Pulmonary artery endothelial cell (primary cell): ENCODE results near the gene SLITRK2. TPM values are rescaled to one million over a fixed set of nuclear protein-coding genes. Genes with fewer than 3 reads are reported as not detected.

ENCODE experiments used
- DNase-seq: peaks from one replicate; pipeline ENCODE4 v3.0.0-alpha.2; 2011; ENCODE audit warnings: low read depth, low spot score
- total RNA-seq: library from RNA; depleted of rRNA; stranded (reverse); fragments of >200 nt; gene quantifications from 2 replicates; pipeline ENCODE4 v1.2.3, GENCODE V29; 2014

The SLITRK2 gene, protein sequence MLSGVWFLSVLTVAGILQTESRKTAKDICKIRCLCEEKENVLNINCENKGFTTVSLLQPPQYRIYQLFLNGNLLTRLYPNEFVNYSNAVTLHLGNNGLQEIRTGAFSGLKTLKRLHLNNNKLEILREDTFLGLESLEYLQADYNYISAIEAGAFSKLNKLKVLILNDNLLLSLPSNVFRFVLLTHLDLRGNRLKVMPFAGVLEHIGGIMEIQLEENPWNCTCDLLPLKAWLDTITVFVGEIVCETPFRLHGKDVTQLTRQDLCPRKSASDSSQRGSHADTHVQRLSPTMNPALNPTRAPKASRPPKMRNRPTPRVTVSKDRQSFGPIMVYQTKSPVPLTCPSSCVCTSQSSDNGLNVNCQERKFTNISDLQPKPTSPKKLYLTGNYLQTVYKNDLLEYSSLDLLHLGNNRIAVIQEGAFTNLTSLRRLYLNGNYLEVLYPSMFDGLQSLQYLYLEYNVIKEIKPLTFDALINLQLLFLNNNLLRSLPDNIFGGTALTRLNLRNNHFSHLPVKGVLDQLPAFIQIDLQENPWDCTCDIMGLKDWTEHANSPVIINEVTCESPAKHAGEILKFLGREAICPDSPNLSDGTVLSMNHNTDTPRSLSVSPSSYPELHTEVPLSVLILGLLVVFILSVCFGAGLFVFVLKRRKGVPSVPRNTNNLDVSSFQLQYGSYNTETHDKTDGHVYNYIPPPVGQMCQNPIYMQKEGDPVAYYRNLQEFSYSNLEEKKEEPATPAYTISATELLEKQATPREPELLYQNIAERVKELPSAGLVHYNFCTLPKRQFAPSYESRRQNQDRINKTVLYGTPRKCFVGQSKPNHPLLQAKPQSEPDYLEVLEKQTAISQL
- not detected in 2 replicates for total RNA-seq

DNA sequence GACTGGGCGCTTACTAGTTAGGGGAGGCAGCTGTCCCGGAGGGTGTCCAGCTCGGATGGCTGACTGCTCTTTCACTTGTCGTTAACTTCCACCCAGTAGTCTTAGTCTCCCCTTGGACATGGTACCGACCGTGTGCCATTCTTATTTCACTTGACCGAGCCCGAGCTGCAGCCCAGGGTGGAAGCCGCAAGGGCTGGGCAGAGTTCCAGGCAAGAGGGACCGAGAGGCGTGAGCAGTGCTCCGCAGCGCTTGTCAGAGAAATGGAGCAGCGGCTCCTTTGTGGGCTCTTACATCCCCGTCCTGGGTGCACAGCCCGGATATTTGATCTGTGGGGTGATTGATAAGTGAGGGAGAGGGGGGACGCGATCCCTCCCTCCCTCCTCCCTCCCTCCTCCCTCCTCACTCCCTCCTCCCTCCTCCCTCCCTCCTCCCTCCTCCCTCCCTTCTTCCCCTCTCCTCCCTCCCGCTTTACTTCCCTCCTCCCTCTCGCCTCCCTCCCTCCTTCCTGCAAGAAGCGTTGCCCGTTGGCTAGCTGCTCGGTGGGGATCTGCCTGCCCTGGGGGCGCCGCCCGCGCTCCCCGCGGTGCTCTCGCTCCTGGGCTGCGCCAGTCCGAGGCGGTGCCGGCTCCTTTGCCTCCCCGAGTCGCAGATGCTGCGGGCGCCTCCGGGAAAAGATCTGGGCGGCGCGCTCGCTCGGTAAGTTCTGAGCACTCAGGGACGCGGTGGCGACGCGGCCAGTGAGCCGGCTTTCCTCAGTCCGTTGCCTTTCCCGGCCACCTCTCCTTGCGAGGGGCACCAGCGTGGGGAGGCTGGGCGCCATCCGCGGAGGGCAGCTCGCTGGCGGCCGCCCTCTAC lies at the start of gene SLITRK2:
Gene SLITRK2 (plus strand): TSS at position 499 of the 855 bp plus-strand sequence. CDS start 4,597 bp downstream, outside the sequence.
- no peak for DNase-seq

DNA sequence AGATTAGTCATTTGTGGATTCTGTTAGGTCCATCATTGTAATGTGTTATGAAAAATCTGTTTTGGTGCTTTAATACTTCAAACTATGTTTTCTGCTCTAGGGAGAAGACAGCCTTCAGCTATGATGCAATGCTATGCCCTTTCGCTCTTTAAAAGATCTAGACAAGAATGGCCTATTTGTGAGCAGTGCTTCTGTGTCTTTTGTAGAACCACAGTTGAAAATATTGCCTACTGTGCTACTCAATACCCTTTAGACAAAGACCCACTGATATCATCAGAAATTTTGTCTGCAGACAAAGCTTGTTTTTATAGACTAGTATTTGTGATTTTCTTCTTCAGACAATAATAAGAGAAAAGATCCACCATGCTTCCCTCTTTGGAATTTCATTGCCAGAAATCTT lies 44.6 kb upstream of the SLITRK2 start:
- no peak for DNase-seq

DNA sequence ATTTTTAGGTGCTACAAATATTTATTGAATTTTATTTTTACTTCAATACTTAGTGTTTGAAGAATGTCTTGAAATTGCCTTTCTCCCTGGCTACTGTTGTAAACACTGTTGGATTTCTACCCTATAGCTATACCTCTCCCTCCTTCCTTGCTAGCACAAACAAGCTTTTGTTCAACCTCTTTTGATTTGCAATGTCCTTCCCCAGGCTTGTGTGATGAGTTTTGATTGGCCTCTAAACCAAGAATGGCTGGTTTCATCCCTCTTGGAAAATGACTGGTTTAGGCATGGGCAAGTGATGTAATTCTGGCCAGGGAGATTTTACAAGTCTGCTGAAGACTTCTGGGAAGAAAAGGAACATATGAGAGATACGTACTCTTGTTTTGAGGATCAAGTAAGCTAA lies 25.3 kb upstream of the SLITRK2 start:
- DNase-seq = no peak

DNA sequence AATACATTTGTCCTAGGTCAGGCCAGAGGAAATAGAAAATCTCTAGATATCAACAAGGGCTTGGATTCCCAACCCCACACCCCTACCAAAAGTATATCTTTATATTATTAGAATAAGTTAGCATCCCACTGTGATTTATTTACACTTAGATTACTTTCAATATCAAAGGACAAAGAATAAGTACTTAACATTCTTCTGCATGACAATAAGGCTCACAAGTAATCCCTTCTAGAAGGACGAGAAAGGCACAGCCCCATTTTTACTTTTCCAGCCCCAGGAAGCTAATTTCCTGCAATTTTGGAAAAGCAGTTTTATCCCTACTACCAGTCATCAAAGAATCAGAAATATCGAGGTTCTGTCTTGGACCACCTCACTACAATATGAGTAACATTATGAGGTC lies 14.1 kb upstream of the SLITRK2 start:
- no peak for DNase-seq

DNA sequence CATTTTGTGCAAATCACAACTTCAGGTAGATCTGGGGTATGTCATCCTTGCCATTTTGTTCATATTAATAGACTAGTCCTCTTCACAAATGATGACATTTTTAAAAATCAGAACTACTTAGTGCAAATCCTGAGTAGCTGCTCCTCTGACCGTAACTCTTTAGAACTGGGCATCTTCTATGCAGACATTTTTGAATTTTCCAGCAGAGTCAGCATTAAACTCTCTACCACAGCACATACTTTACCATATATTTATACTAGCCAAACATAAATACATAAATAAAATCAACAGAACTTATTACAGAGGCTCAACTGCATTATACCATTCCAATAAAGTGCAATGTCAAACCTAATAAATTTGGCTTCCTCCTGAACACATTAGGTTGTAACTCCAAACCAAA lies 4.5 kb upstream of the SLITRK2 start:
- DNase-seq = no peak

DNA sequence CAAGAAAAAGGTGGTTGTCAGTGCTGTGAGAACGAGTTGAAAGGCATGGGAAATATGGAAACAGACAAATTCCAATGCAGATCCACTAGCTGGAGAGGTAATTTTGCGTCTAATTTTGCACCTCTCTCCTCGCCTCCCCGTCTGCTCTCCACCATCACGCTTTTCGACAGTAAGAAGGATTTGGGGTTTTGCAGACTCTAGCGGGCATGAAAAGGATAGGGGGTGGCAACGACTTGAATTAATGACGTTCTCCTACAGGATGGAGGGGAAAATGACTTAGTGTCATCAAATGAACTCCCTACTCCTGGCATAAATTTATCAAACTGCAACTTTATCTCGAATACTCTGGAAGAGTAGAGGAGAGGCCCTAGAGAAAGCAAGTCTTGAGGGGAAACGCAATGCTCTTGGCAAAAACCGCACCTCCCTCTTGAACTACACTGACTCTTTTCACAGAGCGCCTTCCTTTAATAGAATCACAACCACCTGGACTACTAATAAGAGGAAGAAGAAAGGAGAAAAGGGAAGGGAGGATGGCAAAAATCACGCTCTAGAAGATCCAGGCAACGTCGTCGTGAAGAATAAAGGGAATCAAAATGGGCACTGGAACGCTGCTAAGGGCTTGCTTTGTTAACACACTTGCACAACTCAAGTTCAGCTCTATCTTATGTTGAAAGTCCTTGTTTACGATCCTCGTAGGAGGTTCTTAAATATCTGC lies 871 bp upstream of the SLITRK2 start:
- no peak for DNase-seq

DNA sequence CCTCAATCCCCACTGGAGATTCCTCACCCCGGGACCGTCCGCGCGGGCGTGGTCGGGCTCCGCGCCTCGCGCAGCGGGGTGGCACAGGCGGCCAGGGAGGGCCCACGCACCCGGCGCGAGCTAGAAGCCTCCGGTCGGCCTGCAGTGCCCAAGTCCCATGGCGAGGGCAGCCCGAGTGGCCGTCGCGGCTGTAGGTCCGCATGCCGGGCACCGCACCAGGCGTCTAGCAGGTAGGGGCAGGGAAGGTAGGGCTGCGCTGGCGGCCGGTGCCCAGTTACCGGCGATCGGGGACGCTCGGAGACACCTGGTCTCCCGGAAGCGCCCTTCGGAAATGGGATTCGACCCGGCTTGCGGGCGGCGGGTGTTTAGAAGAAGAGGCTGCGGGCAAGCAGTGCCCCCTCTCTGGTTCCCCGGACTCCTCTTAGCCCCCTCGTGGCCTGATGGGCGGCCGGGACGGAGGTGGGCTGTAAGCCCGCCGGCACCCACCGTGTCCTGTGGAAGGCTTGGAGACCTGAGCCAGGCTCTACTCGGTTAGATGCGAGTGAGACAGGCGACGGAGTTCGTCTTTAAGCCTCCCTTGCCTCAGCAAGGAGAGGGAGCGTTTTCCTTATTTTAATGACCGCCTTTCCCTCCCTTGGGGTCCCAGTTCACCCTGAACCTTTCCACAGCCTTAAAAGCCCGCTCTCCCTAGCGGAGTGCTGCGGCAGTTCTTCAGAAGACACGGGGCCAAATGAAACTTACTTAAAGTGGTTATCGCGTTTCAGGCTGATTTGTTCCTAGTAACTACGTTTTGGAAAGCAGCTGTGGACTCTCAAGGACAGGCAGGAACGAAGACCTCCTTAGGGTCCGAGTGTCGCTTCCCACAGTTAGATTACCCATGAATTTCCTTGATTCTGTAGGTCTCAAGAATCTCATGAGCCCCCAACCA lies 821 bp downstream of the SLITRK2 start:
- no peak for DNase-seq

DNA sequence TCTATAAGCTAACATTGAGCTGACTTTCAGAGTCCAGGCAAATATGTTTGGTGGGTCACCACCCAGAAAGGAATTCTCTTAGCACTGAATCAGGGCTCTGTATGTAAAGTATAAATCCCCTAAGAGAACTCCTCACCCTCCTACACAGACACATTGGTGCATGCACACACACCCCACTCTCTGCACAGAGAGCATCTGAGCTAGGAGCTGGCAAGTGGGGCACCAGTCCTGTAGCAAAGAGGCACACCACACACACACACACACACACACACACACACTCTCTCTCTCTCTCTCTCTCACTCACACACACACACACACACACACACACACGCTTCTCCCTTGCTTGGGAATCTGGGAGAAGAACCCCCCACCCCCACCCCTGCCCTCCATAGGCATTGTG lies 3.2 kb downstream of the SLITRK2 start:
- no peak for DNase-seq

DNA sequence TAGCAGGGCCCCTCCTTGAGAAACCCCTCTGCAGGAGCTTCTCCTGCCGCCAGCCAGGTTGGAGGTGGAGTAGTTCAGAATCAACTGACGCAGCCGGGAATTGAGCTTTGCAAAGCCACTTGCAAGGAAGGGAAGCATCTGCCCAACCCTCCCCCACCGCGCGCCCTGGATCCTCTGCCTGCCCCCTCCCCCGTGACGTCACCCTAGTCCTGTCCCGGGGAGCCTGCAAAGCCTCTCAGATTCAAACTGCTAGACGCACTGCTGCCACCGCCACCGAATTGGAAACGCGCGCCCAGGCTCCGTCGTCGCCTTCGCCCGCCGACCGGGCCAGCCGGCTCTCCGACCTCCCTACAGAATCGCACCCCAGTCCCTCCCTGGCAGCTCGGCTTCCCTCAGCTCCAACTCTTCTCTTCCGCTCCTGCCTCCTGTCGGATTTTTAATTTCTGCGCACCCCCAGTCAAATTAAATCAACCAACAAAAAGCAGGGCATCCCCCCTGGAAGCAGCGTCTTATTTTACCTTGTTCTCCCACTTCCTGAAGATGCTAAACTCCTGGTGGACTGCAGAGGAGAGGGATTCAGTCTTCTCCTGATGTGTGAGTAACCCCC lies 3.8 kb downstream of the SLITRK2 start:
- no peak for DNase-seq

DNA sequence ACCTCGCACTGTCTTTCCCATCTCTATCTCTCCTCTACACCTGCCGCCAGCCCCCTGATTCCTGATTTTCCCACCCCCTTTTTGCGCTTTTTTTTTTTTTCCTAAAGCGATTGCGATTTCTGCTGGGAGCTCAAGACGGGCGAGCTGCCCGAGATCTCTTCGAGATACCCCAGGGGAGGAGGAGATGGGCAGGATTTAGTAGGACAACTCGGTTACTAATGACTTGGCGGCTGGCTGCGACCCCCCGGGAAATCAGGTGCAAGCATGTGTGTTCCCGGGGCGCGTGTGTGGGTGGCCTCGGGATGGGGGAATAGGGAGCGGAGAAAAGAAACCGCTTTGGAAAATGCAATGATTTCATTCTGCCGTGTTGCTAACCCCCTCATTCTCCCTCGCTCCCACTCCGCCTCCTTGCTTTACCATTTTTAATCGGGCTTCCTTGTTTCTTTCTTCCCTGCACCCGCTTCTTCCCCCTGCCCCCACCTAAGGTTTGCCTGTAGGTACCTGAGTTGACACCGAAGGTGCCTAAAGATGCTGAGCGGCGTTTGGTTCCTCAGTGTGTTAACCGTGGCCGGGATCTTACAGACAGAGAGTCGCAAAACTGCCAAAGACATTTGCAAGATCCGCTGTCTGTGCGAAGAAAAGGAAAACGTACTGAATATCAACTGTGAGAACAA lies 4.4 kb downstream of the SLITRK2 start:
- DNase-seq = no peak

DNA sequence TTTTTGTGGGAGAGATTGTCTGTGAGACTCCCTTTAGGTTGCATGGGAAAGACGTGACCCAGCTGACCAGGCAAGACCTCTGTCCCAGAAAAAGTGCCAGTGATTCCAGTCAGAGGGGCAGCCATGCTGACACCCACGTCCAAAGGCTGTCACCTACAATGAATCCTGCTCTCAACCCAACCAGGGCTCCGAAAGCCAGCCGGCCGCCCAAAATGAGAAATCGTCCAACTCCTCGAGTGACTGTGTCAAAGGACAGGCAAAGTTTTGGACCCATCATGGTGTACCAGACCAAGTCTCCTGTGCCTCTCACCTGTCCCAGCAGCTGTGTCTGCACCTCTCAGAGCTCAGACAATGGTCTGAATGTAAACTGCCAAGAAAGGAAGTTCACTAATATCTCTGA lies 5.5 kb downstream of the SLITRK2 start:
- no peak for DNase-seq

DNA sequence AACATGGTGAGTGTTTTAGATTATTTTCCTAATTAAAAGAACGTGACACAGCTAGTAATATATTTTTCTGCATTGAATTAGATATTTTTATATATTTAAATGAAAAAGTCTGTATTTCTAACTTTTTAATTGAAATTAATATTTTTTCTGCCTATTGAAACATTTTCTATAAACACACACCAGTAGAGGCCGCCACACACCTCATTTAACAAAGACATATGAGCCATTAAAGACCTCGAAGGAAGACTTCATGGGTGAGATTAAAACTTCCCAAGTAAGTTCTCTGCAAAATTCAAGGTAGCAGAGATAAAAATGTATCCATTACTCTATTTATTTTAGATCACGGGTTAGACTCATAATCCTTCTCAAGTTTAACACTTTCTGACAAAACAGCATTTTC lies 8.3 kb downstream of the SLITRK2 start:
- no peak for DNase-seq

DNA sequence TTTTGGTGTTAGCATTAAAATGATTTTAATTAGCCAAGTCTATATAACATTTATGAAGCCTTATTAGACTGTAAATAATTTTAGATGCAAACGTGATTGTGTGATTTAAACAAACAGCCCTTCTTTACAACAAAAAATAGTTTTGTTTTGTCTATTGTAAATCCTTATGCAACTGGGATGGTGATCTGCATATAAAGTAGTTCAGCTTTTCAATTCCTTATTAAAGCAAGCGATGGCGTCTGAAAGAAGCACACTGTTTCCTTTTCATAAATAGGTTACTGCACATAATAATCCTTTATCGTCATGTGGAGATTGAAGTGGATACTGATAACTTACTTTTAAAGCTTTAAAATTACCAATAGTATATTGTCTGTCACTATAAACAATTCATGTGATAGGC lies 8.8 kb downstream of the SLITRK2 start:
- no peak for DNase-seq

DNA sequence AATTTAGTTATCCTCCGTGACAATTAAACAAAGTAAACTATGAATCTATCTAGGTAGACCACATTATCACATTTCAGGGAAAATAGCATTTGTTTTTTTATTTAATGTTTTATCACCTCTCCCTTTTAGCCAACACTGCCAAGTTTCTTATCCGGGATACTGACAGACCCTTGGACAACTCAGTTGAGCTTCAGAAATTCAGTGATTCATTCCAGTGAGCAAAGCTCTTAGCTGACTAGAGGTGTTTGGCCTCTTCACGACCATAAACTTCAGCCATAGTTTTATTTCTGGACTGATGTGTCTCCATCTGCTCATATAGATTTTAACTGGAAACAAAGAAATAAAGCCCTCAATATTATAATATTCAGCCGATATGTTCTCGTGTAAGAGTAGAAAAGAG lies 15.2 kb downstream of the SLITRK2 start:
- no peak for DNase-seq

DNA sequence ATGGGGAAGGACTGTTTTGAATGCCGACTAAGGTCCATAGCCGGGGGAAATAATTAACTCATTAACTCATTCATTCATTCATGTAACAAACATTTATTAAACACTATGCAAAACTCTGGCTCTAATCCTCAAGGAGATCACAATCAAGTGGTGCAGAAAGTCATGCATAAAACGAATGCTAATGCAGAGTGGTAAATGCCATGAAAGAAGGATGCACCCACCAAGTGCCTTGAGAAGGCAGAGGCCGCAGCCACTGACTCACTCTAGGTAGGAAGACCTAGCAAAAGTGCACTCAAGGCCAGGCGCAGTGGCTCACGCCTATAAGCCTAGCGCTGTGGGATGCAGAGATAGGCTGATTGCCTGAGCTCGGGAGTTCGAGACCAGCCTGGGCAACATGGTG lies 22.9 kb downstream of the SLITRK2 start:
- no peak for DNase-seq

DNA sequence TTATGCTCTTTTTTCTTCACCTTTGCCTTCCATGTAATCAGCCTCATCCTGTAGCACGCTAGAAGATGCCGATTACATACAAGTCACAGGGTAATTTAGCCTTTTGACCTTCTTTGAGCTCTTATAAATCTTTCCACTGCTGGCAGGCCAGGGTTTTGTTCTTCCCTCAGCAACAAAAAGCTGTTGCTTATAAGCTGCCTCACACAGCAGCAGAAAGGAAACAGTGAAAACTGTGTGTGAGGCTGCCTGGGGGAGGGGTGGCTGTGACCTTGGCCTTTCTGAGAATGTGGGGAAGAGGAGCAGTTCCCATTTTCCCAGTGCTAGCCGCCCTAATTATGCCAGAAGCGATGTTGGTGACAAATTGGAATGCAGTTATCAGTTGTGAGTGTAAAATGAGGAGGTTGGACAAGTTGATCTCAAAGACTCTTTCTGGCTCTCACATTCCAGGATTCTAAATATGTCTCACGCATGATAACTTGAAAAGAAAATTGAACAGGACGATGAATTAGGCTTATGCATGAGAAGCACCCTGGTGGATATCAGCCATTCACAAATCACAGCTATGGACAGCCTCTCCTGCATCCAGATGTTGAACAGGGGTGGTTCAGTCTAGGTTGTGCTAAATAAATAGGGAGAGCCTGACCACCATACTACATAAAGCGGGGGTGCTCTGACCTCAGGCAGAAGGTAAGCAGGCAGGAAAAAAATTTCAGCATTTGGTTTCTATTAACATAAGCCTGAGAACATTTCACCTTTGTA lies 25.7 kb downstream of the SLITRK2 start:
- DNase-seq = no peak

DNA sequence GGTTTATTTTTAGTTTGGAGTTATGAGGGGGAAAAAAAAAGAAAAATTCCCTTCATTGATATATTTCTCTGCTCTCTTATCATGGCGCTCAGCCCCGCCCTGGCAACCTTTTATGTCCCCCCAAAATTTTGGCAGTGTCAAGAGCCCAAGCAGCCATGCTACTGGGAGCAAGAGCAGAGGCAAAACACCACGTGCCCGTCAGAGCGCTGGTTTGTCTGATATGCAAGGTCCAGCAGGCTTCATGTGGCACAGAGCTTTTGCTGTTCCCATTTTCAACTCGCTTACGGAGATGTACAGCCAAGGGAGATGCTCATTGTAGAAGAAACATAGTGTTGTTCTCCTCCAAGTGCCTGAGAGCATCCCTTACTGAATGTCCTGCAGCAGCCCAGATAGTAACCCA lies 27.3 kb downstream of the SLITRK2 start:
- DNase-seq = no peak

DNA sequence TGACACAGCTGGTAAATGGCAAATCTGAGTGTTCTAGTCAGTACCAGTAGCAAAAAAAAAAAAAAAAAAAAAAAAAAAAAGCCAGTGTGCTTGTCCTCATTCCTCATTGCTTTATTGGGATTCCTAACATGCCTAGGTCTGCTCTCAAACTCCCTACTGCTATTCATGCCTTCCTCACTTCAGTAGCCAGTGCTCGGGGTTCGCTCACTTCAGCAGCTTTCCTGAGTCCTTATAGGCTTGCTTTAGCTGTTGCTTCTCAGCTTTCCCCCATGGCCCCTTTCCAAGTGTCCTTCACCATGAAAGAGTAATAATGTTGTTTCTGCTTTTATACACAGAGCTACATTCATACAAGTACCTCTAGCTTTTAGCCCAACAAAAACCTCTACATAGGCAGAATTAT lies 30.8 kb downstream of the SLITRK2 start:
- DNase-seq = no peak
